ENCODE data around the gene PFKP.
"Not testable (repeated sequence)": the region's sequence is repeated elsewhere in the genome, so short reads cannot be mapped to it uniquely, and the experiment has no call there.

PFKP gene

DNA sequence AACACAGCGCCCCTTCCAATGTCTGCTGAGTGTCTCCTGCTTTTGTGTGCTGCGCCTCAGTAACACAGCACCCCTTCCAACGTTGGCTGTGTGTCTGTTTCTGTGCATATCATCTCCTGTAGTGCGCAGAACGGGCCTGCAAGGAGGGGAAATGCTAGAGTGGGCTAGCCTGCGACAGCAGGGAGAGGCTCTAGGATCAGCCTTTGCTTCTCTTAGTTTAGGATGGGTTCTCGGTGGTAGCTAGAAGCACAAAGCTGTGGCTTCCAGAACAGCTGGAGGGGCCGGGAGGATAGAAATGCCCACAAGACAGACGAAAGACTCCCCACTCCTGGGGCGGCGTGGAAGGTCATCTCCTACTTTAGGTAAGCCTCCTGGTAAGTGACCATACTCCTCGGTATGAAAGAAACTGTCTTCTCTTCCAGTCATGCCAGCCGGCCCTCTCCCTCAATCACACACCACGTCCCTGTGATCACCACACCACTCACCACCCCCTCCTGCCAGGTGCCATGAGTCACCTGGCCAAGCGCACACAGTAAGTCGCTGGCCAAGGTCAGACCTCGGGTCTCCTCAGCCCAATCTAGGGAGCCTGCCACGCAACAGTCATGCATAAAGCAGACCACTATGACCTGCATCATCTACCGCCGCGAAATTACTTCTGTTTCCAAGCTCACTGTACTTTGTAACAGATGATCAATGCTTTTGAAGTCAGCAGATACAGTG lies 100.4 kb downstream of the PFKP start:
- no peak for DNase-seq

DNA sequence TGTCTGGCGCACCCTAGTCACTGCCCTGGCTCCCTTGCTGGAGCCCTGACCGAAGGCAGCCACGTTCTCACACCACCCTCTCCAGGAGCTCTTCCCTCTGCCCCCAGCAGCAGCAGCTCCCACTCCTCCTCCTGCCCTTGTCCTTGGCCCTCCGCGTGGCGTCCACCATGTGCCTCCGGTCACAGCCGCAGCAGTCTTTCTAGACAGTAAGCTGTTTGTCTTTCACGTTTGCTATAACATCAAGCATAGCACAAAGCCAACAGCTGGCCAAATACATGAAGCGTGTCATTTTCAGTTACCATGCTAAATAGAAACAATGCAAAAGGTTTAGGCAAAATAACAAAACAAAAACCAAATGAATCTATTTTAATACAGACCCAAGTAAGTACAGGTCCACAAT lies 101.9 kb downstream of the PFKP start:
- DNase-seq = no peak

DNA sequence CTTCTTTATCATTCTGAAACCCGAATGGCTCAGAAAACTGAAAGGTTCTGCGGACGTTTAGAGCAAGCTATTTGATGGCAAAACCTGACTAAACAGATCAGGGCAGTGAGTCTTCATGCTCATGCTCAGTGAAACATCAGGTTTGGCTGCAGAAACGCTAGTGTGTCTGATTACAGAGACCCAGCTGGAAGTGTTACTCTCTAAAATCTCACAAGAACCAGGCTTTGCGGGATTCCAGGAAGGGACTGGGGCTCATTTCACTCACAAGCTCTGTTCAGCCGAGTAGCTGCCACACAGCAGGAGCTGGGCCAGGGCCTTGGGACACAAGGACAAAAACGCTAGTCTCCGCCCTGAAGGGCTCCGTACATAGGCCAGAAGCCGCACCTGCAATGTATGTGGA lies 102.3 kb downstream of the PFKP start:
- no peak for DNase-seq

DNA sequence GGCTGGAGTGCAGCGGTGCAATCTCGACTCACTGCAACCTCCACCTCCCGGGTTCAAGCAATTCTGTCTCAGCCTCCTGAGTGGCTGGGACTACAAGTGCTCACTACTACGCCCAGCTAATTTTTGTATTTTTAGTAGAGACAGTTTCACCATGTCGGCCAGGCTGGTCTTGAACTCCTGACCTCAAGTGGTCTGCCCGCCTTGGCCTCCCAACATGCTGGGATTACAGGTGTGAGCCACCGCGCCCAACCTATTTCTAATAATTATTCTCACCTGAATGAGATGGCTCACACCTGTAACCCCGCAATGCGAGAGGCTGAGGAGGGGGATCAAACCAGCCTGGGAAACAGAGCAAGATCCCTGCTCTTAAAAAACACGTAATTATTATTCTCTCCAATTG lies 104.1 kb downstream of the PFKP start:
- DNase-seq = not testable (repeated sequence)

DNA sequence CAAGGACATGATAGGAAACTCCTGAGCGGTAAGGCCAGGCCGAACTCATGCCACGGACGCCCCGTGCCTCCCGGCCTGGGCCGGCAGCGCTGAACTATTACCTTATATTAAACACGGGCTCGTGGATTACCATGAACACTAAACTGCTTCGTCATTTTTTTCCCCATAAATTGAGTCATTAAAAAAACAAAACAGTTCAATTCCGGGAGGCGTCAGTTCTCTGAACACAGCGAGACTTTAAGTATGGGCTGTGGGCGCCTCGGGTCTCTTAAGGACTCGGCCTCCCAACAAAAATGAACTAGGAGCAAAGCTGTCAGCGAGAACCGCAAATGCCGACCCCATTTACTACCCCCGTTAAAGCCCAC lies 104.7 kb downstream of the PFKP start:
- no peak for DNase-seq

DNA sequence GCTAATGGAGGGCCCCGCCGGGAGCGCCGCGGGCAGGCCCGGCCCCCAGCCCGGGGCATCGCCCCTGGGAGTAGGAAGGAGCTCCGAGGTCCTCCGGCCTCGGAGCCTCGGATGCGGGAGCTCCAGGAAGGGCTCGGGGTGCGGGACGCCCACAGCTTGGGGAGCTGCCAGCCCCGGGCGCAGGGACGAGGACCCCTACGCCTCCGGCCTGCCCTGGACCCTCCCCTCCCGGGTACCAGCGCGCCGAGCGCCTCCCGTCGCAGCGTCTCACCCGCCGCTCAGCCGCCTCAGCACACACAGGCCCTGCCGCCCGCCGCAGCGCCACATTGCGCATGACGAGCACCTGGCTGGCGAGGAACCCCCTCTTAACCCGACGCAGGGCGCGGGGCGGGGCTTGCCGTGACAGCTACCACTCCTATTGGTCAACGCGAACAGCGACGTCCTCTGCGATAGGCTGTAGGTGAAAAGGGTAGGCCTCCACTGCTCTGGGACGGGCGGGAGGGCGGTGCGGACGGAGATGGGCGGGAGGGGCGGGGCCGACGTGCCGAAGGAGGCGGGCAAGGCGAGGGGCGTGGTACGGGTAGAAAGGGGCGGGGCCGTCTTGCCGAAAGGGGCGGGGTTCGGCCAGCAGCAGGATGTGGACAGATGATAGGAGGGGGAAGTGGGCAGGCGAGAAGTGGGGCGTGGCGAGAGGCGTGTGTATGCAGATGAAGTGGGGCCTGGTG lies 105.3 kb downstream of the PFKP start, which contains the start of gene PITRM1:
Gene PITRM1, minus strand, starts transcription at position 337 of the 725 bp plus-strand sequence. Its CDS starts 10 bp downstream, at position 327.
- peak; percentile 87 for DNase-seq

DNA sequence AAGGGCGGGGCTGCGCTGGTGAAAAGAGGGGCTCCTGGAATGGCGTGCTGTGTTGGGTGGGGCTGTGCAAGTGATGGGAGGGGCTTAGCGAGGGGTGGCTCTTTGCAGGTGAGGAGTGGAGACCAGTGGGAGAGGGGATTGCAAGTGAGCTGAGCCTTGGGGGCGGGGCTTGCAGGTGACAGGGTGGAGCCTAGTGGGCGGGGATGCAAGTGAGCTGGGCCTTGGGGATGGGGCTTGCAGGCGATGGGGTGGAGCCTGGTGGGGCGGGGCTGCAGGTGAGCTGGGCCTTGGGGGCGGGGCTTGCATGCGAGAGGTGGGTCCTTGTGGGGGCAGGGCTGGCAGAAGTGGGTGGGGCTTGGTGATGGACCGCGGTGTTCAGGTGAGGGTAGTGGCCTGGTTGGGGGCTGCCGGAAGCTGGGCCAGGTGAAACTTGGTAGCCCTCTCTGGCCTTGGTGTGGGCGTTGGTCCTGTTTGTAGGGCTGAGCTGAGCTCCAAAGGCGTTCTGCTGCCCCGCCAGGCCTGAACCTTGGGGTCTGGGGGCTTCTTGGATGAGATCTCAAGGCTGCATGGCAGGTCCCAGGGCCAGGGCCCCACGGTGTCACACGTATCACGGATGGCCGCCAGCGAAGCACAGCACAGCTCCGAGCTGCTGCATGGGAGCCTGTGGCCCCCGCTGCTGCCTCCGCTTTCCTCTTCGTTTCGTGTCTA lies 106.0 kb downstream of the PFKP start:
- DNase-seq = no peak

DNA sequence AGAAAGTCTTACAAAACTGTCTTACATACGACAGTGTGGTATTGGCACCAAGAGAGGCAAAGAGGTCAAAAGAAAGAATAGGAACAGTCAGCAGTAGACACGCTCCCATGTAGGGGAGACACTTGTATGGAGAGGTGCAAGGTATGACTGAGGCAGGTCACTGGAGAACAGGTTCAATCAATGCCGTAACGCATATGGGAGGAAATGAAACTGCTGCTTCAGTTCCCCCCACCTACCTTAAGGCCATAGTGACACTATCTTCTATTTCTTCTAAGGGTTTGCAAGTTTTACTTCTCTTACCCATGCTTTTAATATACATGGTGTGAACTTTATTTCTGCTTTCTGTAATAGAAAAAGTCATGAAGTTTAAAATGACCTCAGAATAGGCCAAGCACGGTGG lies 110.7 kb downstream of the PFKP start:
- no peak for DNase-seq

DNA sequence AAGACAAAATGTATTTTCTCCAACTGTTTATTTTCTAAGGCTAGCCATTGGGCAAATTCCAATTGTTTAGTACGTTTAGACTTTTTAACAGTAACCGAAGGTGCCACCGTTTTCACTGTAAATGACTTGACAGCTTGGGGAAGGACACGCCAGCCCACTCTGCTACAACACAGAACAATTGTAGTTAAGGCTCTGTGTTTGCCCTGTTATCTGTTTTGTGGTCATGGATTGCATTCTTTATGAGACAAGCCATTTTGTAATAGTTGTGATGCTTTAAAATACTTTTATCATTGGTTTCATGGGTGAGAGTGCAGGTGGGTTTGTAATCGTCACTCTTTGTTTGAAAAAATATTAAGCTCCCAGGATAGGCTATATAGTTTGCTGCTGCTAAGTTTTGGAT lies 111.8 kb downstream of the PFKP start:
- no peak for DNase-seq

DNA sequence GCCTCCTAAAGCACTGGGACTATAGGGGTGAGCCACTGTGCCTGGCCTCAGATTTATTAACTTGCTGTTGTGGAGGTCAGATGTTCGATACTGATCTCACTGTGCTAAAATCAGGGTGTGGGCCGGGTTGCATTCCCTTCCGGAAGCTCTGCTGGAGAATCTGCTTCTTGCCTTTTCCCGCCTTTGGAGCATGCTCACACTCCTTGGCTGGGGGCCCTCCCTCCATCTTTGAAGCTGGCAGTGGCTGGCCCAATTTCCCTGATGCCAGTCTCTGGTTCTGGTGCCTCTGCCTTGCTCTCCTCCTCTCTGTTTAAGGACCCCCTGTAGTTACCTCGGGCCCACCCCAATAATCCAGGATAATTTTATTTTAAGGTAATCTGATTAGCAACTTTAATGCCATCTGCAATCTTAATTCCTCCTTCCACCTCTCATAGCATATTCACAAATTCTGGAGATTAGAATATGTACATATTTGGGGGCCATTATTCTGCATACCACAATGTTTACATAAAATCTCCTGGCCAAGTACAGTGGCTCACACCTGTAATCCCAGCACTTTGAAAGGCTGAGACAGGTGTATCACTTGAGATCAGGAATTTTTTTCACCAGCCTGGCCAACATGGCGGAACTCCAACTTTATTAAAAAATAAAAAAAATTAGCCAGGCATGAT lies 113.1 kb downstream of the PFKP start:
- no peak for DNase-seq

DNA sequence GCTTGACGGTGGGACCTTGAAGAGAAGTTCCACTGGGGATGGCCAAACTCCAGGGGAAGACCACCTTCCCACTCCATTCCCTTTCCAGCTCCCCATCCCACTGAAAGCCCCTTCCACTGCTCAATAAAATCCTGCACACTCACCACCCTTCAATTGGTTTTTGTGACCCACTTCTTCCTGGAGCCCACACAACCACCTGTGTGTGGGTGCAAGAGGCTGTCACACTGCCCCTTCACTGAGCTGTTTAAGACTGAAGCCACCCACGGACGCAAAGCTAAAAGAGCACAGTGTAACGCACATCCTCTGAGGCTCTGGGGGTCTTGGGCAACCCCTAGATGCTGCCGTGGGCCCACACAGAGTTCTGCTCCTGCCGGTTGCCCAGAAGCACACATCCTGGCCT lies 118.0 kb downstream of the PFKP start:
- no peak for DNase-seq

DNA sequence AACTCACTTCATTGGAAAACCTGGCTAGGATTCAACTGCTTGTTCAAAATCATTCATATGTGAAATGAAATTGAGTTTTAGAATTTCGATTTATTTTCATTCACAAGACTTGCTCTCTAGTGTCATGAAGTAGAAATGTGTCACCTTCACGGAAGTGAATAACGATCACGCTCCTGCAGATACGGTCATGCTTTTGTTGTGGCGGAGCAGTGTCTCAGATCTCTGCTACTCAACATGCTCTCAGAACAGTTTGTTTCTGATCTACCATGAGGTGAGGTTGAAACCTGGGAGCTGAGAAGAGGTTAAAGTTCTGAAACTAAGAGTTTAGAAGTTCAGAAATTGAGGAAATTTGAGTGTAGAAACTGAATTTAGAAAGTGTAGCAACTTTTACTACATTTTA lies 119.0 kb downstream of the PFKP start:
- DNase-seq = no peak
